ENCODE measurements around the gene HINT2.

Gene HINT2

GRCh38 chr9:35836595-35836994 is 21.8 kb upstream of the HINT2 start:
- H3K27me3 ChIP-seq (ENCODE audit: control insufficient read depth, insufficient read depth, low read length), result no peaks in the 10 kb centered on the region
- no peak overlapping the region for H3K27ac ChIP-seq (ENCODE audit: low read length)
- no peaks in the 10 kb centered on the region for H3K9me3 ChIP-seq (ENCODE audit: control insufficient read depth, low read depth, low read length)
- no peak overlapping the region for H3K4me3 ChIP-seq (ENCODE audit: low read length)
- H3K36me3 ChIP-seq (ENCODE audit: control insufficient read depth, low read depth, low read length), result no peaks in the 10 kb centered on the region
- no peaks in the 10 kb centered on the region for H3K4me1 ChIP-seq (ENCODE audit: control insufficient read depth, low read depth, low read length)
- H3K9ac ChIP-seq (ENCODE audit: low read length), result no peak overlapping the region

- no peaks in the 10 kb centered on the region for H3K9me3 ChIP-seq (ENCODE audit: control insufficient read depth, low read depth, low read length)
- no peak overlapping the region for H3K27ac ChIP-seq (ENCODE audit: low read length)
- no peaks in the 10 kb centered on the region for H3K27me3 ChIP-seq (ENCODE audit: control insufficient read depth, insufficient read depth, low read length)
- no peaks in the 10 kb centered on the region for H3K4me1 ChIP-seq (ENCODE audit: control insufficient read depth, low read depth, low read length)
- no peak overlapping the region for H3K9ac ChIP-seq (ENCODE audit: low read length)
- H3K36me3 ChIP-seq (ENCODE audit: control insufficient read depth, low read depth, low read length), result no peaks in the 10 kb centered on the region
- no peak overlapping the region for H3K4me3 ChIP-seq (ENCODE audit: low read length)
Observed at GRCh38 chr9:35835766-35836165, 20.9 kb upstream of the HINT2 start.

DNA sequence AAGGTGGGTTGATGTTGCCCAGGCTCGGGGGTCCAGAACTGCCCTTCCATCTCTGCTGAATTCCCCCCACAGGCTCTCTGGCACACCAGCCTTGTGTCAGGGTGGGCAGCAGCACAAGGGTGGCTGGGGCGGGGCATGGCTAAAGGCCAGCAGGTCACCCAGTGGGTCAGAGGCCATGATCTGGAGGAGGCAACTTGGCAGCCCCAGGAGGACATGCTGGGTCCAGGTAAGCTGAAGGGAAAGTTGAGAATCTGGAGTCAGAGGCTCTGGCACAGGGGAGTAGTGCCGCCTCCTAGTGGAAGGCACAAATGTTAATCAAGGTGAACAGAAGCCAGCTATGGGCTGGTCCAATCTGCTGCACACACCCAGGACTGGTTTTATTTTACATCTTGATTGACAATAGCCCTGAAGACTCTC is 20.4 kb upstream of the HINT2 start:
- no peaks in the 10 kb centered on the region for H3K9me3 ChIP-seq (ENCODE audit: control insufficient read depth, low read depth, low read length)
- H3K27ac ChIP-seq (ENCODE audit: low read length), result no peak overlapping the region
- no peaks in the 10 kb centered on the region for H3K27me3 ChIP-seq (ENCODE audit: control insufficient read depth, insufficient read depth, low read length)
- H3K4me1 ChIP-seq (ENCODE audit: control insufficient read depth, low read depth, low read length), result no peaks in the 10 kb centered on the region
- H3K36me3 ChIP-seq (ENCODE audit: control insufficient read depth, low read depth, low read length), result no peaks in the 10 kb centered on the region
- H3K9ac ChIP-seq (ENCODE audit: low read length), result no peak overlapping the region
- no peak overlapping the region for H3K4me3 ChIP-seq (ENCODE audit: low read length)

- Histone ChIP-seq H3K27ac (ENCODE audit: low read length) (no peak overlapping the region), H3K36me3 (ENCODE audit: control insufficient read depth, low read depth, low read length) (no peaks in the 10 kb centered on the region), H3K9ac (ENCODE audit: low read length) (no peak overlapping the region), H3K27me3 (ENCODE audit: control insufficient read depth, insufficient read depth, low read length) (no peaks in the 10 kb centered on the region), H3K4me1 (ENCODE audit: control insufficient read depth, low read depth, low read length) (no peaks in the 10 kb centered on the region), H3K4me3 (ENCODE audit: low read length) (no peak overlapping the region), H3K9me3 (ENCODE audit: control insufficient read depth, low read depth, low read length) (no peaks in the 10 kb centered on the region)
Observed at GRCh38 chr9:35834260-35835215, 19.7 kb upstream of the HINT2 start.

DNA sequence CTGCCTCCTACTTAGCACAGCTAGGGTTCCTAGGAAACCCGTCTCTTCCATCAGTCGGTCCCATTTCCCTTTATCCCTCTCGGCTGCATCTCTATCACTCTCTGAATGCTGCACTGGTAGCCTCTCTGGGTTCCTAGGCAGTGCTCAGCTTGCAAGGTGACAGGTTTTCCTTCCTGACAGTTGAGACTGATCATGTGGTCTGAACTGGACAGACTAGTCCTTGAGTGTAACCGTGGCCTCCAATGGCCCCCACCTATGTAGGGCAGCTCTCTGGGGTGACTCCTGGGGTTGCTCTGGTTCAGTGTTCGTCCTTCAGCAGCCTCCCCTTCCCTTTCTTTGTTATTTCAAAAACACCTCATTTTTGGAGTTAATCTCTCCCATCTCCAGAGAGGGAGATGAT is 18.0 kb upstream of the HINT2 start:
- Histone ChIP-seq H3K27ac (ENCODE audit: low read length) (no peak overlapping the region), H3K4me1 (ENCODE audit: control insufficient read depth, low read depth, low read length) (peaks cover 3% of the 10 kb centered on the region), H3K36me3 (ENCODE audit: control insufficient read depth, low read depth, low read length) (no peaks in the 10 kb centered on the region), H3K4me3 (ENCODE audit: low read length) (no peak overlapping the region), H3K27me3 (ENCODE audit: control insufficient read depth, insufficient read depth, low read length) (no peaks in the 10 kb centered on the region), H3K9ac (ENCODE audit: low read length) (no peak overlapping the region), H3K9me3 (ENCODE audit: control insufficient read depth, low read depth, low read length) (no peaks in the 10 kb centered on the region)

- H3K9ac ChIP-seq (ENCODE audit: low read length), result no peak overlapping the region
- no peak overlapping the region for H3K27ac ChIP-seq (ENCODE audit: low read length)
- H3K4me1 ChIP-seq (ENCODE audit: control insufficient read depth, low read depth, low read length), result peaks cover 3% of the 10 kb centered on the region
- H3K27me3 ChIP-seq (ENCODE audit: control insufficient read depth, insufficient read depth, low read length), result no peaks in the 10 kb centered on the region
- H3K4me3 ChIP-seq (ENCODE audit: low read length), result no peak overlapping the region
- H3K36me3 ChIP-seq (ENCODE audit: control insufficient read depth, low read depth, low read length), result no peaks in the 10 kb centered on the region
- H3K9me3 ChIP-seq (ENCODE audit: control insufficient read depth, low read depth, low read length), result no peaks in the 10 kb centered on the region
Observed at GRCh38 chr9:35831040-35831439, 16.2 kb upstream of the HINT2 start.

DNA sequence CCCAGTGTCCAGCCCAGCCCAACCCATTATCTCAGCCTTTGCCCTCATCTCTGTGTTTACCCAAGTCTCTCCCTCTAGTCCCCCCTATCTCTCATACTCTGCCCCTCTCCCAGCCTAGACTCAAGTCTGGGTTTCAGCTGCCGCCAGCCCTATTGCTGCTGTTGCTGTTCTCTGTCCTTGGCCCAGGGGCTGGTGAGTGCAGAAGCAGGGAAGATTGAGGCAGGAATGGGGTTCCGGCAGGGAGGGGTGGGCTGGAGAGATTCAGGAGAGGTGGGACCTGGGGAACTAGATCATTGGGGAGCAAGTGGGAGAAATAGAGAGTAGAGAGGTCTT is 14.9 kb upstream of the HINT2 start:
- Histone ChIP-seq H3K4me3 (ENCODE audit: low read length) (peak overlapping the region; percentile 75), H3K27ac (ENCODE audit: low read length) (no peak overlapping the region), H3K4me1 (ENCODE audit: control insufficient read depth, low read depth, low read length) (peaks cover 3% of the 10 kb centered on the region), H3K9ac (ENCODE audit: low read length) (peak overlapping the region; percentile 8), H3K36me3 (ENCODE audit: control insufficient read depth, low read depth, low read length) (no peaks in the 10 kb centered on the region), H3K27me3 (ENCODE audit: control insufficient read depth, insufficient read depth, low read length) (no peaks in the 10 kb centered on the region), H3K9me3 (ENCODE audit: control insufficient read depth, low read depth, low read length) (no peaks in the 10 kb centered on the region)

DNA sequence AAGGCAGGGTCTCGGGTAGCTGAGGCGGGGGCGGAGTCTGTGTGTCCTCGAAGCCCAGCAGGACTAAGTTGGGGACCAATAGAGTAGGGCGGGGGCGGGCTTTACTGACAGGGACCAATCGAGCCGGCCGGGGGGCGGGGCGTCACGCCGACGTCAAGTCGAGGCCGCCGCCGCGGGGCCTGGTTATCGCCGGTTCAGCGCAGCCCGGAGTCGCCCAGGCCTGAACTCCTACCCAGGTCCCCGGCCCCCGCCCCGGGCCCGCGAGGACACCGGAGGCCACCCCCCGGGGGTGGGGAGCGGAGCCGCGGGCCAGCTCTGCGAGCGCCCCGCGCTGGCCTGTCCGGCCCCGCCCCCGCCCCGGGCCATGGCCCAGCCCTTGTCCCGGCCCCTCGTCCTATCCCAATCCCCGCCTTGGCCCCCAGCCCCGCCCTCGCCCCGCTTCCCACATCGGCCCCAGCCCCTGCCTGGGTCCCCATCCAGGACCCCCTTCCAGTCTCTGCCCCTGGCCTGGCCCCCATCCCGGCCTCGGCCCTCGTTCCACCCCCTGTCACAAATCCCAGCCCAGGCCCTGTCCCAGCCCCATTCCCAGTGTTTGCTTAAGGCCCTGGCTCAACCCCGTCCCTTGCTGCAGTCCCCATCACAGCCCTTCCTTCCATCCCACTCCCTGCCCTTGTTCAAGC is 14.4 kb upstream of the HINT2 start, which contains the start of gene TMEM8B:
Gene TMEM8B (plus strand): TSS at position 145 of the 680 bp plus-strand sequence. CDS start 220 bp downstream, at position 365.
- H3K27me3 ChIP-seq (ENCODE audit: control insufficient read depth, insufficient read depth, low read length), result no peaks in the 10 kb centered on the region
- peak within 1 kb of the TSS; percentile 29 for H3K9ac ChIP-seq (ENCODE audit: low read length)
- no peaks in the 10 kb centered on the region for H3K36me3 ChIP-seq (ENCODE audit: control insufficient read depth, low read depth, low read length)
- H3K4me1 ChIP-seq (ENCODE audit: control insufficient read depth, low read depth, low read length), result peaks cover 4% of the 10 kb centered on the region
- no peaks in the 10 kb centered on the region for H3K9me3 ChIP-seq (ENCODE audit: control insufficient read depth, low read depth, low read length)
- no peak within 1 kb of the TSS for H3K27ac ChIP-seq (ENCODE audit: low read length)
- peak within 1 kb of the TSS; percentile 75 for H3K4me3 ChIP-seq (ENCODE audit: low read length)

DNA sequence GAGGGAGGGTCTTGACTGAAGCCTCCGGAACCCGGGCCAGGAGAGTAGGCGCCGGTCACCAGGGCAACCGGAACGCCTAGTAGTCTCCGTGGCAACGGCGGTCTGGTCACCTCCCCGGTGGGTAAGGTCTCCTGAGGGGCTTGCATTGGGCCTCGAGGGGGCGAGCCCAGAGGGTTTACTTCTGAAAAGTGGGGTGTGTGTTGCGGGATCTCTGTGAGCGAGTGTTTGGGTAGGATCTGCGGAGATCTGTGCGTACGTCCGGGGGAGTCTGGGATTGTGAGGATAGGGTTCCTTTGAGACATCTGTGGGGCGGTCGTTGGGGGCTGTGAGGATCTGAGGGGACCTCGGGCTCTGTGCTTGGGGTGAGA is 13.9 kb upstream of the HINT2 start, which contains the start of gene FAM221B:
Gene FAM221B (minus strand): TSS at position 17 of the 368 bp plus-strand sequence. CDS start 2,571 bp downstream, outside the sequence.
- Histone ChIP-seq H3K9ac (ENCODE audit: low read length) (peak within 1 kb of the TSS; percentile 29), H3K27ac (ENCODE audit: low read length) (no peak within 1 kb of the TSS), H3K36me3 (ENCODE audit: control insufficient read depth, low read depth, low read length) (no peaks in the 10 kb centered on the region), H3K27me3 (ENCODE audit: control insufficient read depth, insufficient read depth, low read length) (no peaks in the 10 kb centered on the region), H3K4me3 (ENCODE audit: low read length) (peak within 1 kb of the TSS; percentile 75), H3K9me3 (ENCODE audit: control insufficient read depth, low read depth, low read length) (no peaks in the 10 kb centered on the region), H3K4me1 (ENCODE audit: control insufficient read depth, low read depth, low read length) (peaks cover 6% of the 10 kb centered on the region)

GRCh38 chr9:35827486-35827885 is 12.6 kb upstream of the HINT2 start:
- no peak overlapping the region for H3K4me3 ChIP-seq (ENCODE audit: low read length)
- H3K36me3 ChIP-seq (ENCODE audit: control insufficient read depth, low read depth, low read length), result no peaks in the 10 kb centered on the region
- H3K9me3 ChIP-seq (ENCODE audit: control insufficient read depth, low read depth, low read length), result no peaks in the 10 kb centered on the region
- H3K9ac ChIP-seq (ENCODE audit: low read length), result no peak overlapping the region
- H3K27ac ChIP-seq (ENCODE audit: low read length), result no peak overlapping the region
- H3K4me1 ChIP-seq (ENCODE audit: control insufficient read depth, low read depth, low read length), result peaks cover 15% of the 10 kb centered on the region
- H3K27me3 ChIP-seq (ENCODE audit: control insufficient read depth, insufficient read depth, low read length), result no peaks in the 10 kb centered on the region

- no peak overlapping the region for H3K9ac ChIP-seq (ENCODE audit: low read length)
Observed at GRCh38 chr9:35826071-35826701, 11.3 kb upstream of the HINT2 start.

More at GRCh38 chr9:35826071-35826701, 11.3 kb upstream of the HINT2 start:
- Histone ChIP-seq H3K9me3 (ENCODE audit: control insufficient read depth, low read depth, low read length) (no peaks in the 10 kb centered on the region), H3K4me3 (ENCODE audit: low read length) (no peak overlapping the region), H3K27me3 (ENCODE audit: control insufficient read depth, insufficient read depth, low read length) (no peaks in the 10 kb centered on the region), H3K4me1 (ENCODE audit: control insufficient read depth, low read depth, low read length) (peaks cover 15% of the 10 kb centered on the region), H3K27ac (ENCODE audit: low read length) (no peak overlapping the region), H3K36me3 (ENCODE audit: control insufficient read depth, low read depth, low read length) (no peaks in the 10 kb centered on the region)

All from iPS-18a (cell line).